DOHH2 (cell line): ENCODE results near the gene RNF150.
"Not testable (repeated sequence)": the region's sequence is repeated elsewhere in the genome, so short reads cannot be mapped to it uniquely, and the experiment has no call there.

ENCODE experiments used
- H3F3A ChIP-seq: fragments of 200-600 bp; sonication (generic), shearing (Covaris generic); 2 replicates; pipeline ENCODE4 v1.6.0; 2016; ENCODE audit warnings: antibody characterized with exemption, mild to moderate bottlenecking; ENCODE audit not compliant: control insufficient read depth, insufficient read depth
- H3K27ac ChIP-seq: fragments of 200-600 bp; sonication (generic); 2 replicates; pipeline ENCODE4 v1.5.1; 2014; ENCODE audit warnings: low read depth, mild to moderate bottlenecking, low read length, moderate library complexity
- H3K27me3 ChIP-seq: fragments of 200-600 bp; sonication (generic); 2 replicates; pipeline ENCODE4 v1.6.1; 2014; ENCODE audit warnings: mild to moderate bottlenecking, low read length, mixed read lengths; ENCODE audit not compliant: control insufficient read depth
- H3K36me3 ChIP-seq: fragments of 200-600 bp; sonication (generic); 2 replicates; pipeline ENCODE4 v1.6.1; 2014; ENCODE audit warnings: mild to moderate bottlenecking, low read length, moderate library complexity, mixed read lengths; ENCODE audit not compliant: control insufficient read depth
- H3K4me1 ChIP-seq: fragments of 200-600 bp; sonication (generic); 2 replicates; pipeline ENCODE4 v1.6.1; 2014; ENCODE audit warnings: mild to moderate bottlenecking, low read length, mixed read lengths; ENCODE audit not compliant: control insufficient read depth
- H3K4me2 ChIP-seq: fragments of 200-600 bp; sonication (generic); 2 replicates; pipeline ENCODE4 v1.6.0; 2014; ENCODE audit warnings: mild to moderate bottlenecking, low read length, moderate library complexity
- H3K4me3 ChIP-seq: fragments of 200-600 bp; sonication (generic); 2 replicates; pipeline ENCODE4 v1.5.1; 2014; ENCODE audit warnings: mild to moderate bottlenecking, low read length, mixed read lengths
- H3K79me2 ChIP-seq: fragments of 200-600 bp; sonication (generic); 2 replicates; pipeline ENCODE4 v1.6.1; 2014; ENCODE audit warnings: mild to moderate bottlenecking, low read length, mixed read lengths; ENCODE audit not compliant: control insufficient read depth
- H3K9me2 ChIP-seq: fragments of 200-600 bp; sonication (generic); replicated peaks from 2 replicates; pipeline ENCODE4 v1.6.1; 2014; ENCODE audit warnings: mild to moderate bottlenecking, low read length, mixed read lengths; ENCODE audit not compliant: control insufficient read depth
- H3K9me3 ChIP-seq: fragments of 200-600 bp; sonication (generic); 2 replicates; pipeline ENCODE4 v1.6.1; 2014; ENCODE audit warnings: antibody characterized with exemption, low read length, mixed read lengths; ENCODE audit not compliant: control insufficient read depth, insufficient read depth
- H4K20me1 ChIP-seq: fragments of 200-600 bp; sonication (generic); 2 replicates; pipeline ENCODE4 v1.6.0; 2014; ENCODE audit warnings: low read depth, mild to moderate bottlenecking, antibody characterized with exemption, low read length, moderate library complexity; ENCODE audit not compliant: control insufficient read depth, insufficient read depth
- EZH2phosphoT487 ChIP-seq: fragments of 200-600 bp; sonication (generic); IDR thresholded peaks from 2 replicates; pipeline ENCODE4 v1.6.1; 2017; ENCODE audit warnings: borderline replicate concordance, mild to moderate bottlenecking, antibody characterized with exemption, low read length, moderate library complexity, mixed read lengths
- TF ChIP-seq, protein P1 (sequence below): fragments of 200-600 bp; sonication (generic); IDR thresholded peaks from one replicate; pipeline ENCODE4 v1.5.1; 2014; ENCODE audit warnings: antibody characterized with exemption, mild to moderate bottlenecking, low read depth, low read length; ENCODE audit not compliant: poor library complexity, severe bottlenecking

The RNF150 gene

GRCh38 chr4:140813804-140814203 is 319.5 kb downstream of the RNF150 start:
- TF ChIP-seq, protein P1, sequence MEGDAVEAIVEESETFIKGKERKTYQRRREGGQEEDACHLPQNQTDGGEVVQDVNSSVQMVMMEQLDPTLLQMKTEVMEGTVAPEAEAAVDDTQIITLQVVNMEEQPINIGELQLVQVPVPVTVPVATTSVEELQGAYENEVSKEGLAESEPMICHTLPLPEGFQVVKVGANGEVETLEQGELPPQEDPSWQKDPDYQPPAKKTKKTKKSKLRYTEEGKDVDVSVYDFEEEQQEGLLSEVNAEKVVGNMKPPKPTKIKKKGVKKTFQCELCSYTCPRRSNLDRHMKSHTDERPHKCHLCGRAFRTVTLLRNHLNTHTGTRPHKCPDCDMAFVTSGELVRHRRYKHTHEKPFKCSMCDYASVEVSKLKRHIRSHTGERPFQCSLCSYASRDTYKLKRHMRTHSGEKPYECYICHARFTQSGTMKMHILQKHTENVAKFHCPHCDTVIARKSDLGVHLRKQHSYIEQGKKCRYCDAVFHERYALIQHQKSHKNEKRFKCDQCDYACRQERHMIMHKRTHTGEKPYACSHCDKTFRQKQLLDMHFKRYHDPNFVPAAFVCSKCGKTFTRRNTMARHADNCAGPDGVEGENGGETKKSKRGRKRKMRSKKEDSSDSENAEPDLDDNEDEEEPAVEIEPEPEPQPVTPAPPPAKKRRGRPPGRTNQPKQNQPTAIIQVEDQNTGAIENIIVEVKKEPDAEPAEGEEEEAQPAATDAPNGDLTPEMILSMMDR, result no peak
- TF ChIP-seq EZH2phosphoT487, result no peak
- Histone ChIP-seq H3K4me1 (peaks cover 40% of the 10 kb centered on the region), H3K27ac (no peak overlapping the region), H3K9me3 (no peaks in the 10 kb centered on the region), H3K4me2 (no peak overlapping the region), H3K4me3 (no peak overlapping the region), H4K20me1 (no peaks in the 10 kb centered on the region), H3K79me2 (no peaks in the 10 kb centered on the region), H3K9me2 (no peaks in the 10 kb centered on the region), H3F3A (peaks cover 3% of the 10 kb centered on the region; the same call in 1 of the 2 replicates), H3K27me3 (no peaks in the 10 kb centered on the region), H3K36me3 (no peaks in the 10 kb centered on the region)

GRCh38 chr4:140812916-140813315 is 320.4 kb downstream of the RNF150 start:
- Histone ChIP-seq H3K36me3 (no peaks in the 10 kb centered on the region), H3K9me2 (no peaks in the 10 kb centered on the region), H3K79me2 (no peaks in the 10 kb centered on the region), H3K9me3 (no peaks in the 10 kb centered on the region), H3K4me3 (no peak overlapping the region), H3K27me3 (no peaks in the 10 kb centered on the region), H3K4me1 (peaks cover 49% of the 10 kb centered on the region), H3F3A (peaks cover 11% of the 10 kb centered on the region), H4K20me1 (no peaks in the 10 kb centered on the region), H3K27ac (no peak overlapping the region), H3K4me2 (no peak overlapping the region)
- TF ChIP-seq EZH2phosphoT487, result no peak
- TF ChIP-seq, protein P1, result no peak

DNA sequence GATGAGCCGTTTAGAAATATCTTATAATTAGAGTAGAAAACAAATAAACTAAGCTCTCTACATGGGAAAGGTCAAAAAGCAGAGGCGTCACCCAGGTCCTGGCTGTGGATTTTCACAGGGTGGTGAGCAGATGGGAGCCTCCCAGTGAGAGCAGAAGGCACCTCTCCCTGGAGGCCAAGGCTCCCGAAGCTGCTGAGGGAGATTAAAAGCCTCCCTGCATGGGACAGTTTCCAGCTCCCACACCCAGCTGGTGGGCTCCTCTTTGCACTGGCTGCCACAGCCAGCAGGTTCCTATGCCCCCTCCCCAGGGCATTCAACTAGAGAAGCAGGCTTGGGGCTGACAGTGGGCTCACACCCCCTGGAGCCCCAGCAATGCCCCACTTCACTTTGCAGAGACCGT is 321.8 kb downstream of the RNF150 start:
- H3K27ac ChIP-seq, result no peak overlapping the region
- no peaks in the 10 kb centered on the region for H3K79me2 ChIP-seq
- H3K9me2 ChIP-seq, result no peaks in the 10 kb centered on the region
- H3K4me3 ChIP-seq, result no peak overlapping the region
- TF ChIP-seq, protein P1, result no peak
- TF ChIP-seq EZH2phosphoT487, result no peak
- peaks cover 20% of the 10 kb centered on the region for H3F3A ChIP-seq
- H3K4me2 ChIP-seq, result no peak overlapping the region
- H3K27me3 ChIP-seq, result no peaks in the 10 kb centered on the region
- H3K36me3 ChIP-seq, result no peaks in the 10 kb centered on the region
- no peaks in the 10 kb centered on the region for H4K20me1 ChIP-seq
- H3K4me1 ChIP-seq, result peaks cover 61% of the 10 kb centered on the region
- no peaks in the 10 kb centered on the region for H3K9me3 ChIP-seq

GRCh38 chr4:140810591-140811169 is 322.6 kb downstream of the RNF150 start:
- not testable (repeated sequence) for H3K27me3 ChIP-seq, H4K20me1 ChIP-seq, H3K27ac ChIP-seq, H3K4me3 ChIP-seq, H3K79me2 ChIP-seq, H3K4me2 ChIP-seq, H3K9me3 ChIP-seq, H3K36me3 ChIP-seq, H3K9me2 ChIP-seq
- Histone ChIP-seq H3F3A (peaks cover 20% of the 10 kb centered on the region), H3K4me1 (peaks cover 69% of the 10 kb centered on the region)
